Measurements from ENCODE around the gene C1QA.

DNA sequence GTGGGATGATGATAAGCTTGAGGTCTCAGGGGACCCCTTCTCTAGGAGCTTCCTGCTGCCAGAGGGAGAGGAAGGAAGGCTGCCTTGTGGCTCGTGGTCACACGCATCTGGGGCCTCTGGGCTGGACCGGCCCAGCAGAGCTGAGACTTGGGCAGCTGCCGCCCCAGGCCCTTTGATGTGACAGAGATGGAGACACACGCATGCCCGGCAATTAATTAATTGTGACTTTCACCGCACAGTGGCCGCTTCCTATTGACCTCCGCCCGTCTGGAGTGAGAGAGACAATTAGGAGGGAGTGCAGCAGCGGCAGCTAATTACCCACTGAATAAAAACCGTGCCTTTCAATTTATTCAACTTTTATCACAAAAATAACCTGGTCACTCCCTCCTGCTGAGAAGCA lies 16.6 kb upstream of the C1QA start:
- TF ChIP-seq CTCF (IDR thresholded peaks at IDR 0.05) (no peak), POLR2A (IDR thresholded peaks at IDR 0.05) (no peak)

All from Peyer's patch (tissue), 4 donors.